Stimulated activated CD8-positive, alpha-beta memory T cell treated with anti-CD3 and anti-CD28 coated beads, Interleukin-15, amount 100 ng/mL, for 4 hours (primary cell): ENCODE measurements around the gene SPRY4.
"Not testable (repeated sequence)": the region's sequence is repeated elsewhere in the genome, so short reads cannot be mapped to it uniquely, and the experiment has no call there.

Experiments used
- DNase-seq, 2 donors: peaks; one replicate each; pipeline ENCODE4 v3.0.0-alpha.2; 2020; ENCODE audit warnings: low read depth in 2 of 2

SPRY4 gene

GRCh38 chr5:142334538-142334937, 9.7 kb upstream of the SPRY4 start:
- DNase-seq = no peak

GRCh38 chr5:142333749-142334148, 8.9 kb upstream of the SPRY4 start:
- not testable (repeated sequence) for DNase-seq

GRCh38 chr5:142330444-142330843, 5.6 kb upstream of the SPRY4 start:
- DNase-seq = no peak

DNA sequence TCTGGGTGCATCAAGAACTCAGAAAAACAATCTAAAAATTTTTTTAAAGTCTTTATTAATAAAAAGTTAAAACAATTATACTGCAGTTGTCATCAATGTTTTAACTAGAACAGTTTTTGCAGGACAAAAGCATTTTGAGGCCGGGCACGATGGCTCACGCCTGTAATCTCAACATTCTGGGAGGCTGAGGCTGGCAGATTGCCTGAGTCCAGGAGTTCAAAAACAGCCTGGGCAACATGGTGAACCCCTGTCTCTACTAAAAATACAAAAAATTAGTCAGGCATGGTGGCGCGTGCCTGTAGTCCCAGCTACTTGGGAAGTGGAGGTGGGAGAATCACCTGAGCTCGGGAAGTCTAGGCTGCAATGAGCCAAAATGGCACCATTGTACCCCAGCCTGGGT, 5.2 kb upstream of the SPRY4 start:
- DNase-seq = no peak

- no peak for DNase-seq
Observed at GRCh38 chr5:142327111-142327842, 2.5 kb upstream of the SPRY4 start.

- no peak for DNase-seq
Observed at GRCh38 chr5:142326480-142326938, 1.7 kb upstream of the SPRY4 start.

DNA sequence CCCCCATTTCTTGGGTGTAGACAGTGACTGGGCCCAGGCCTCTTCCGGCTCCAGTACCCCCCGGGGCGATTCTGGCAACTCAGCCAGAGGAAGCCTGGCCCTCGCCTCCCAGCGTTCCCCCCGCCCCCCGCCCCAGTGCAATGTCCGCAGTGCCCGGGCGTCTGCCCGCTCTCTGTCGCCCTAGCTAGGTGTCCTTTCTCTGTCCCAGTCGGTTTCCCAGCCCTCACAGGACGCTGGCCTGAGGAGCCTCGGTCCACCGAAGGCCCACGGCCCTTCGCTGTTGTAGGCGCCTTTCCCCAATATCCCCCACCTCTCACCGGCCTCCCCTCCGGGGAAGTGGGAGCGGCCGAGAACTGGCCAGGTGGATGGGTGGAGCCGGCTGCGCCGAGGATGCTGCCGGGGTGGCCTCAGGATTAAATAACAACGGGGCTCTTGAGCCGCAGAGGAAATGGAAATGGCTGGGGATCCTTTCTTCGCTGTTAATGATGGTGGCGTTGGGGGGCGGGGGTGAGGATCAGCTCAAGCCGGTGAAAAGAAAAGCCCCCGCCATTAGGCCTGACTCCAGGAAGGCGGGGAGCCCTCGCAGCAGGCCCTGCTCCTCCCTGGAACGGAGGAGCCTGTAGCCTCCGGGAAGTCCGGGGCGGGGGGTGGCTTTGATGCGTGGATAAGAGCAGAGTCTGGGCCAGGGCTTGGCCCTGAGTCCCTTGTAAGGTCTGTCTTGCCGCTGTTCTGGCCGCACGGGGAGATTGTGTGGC, 1.1 kb upstream of the SPRY4 start:
- DNase-seq = no peak

DNA sequence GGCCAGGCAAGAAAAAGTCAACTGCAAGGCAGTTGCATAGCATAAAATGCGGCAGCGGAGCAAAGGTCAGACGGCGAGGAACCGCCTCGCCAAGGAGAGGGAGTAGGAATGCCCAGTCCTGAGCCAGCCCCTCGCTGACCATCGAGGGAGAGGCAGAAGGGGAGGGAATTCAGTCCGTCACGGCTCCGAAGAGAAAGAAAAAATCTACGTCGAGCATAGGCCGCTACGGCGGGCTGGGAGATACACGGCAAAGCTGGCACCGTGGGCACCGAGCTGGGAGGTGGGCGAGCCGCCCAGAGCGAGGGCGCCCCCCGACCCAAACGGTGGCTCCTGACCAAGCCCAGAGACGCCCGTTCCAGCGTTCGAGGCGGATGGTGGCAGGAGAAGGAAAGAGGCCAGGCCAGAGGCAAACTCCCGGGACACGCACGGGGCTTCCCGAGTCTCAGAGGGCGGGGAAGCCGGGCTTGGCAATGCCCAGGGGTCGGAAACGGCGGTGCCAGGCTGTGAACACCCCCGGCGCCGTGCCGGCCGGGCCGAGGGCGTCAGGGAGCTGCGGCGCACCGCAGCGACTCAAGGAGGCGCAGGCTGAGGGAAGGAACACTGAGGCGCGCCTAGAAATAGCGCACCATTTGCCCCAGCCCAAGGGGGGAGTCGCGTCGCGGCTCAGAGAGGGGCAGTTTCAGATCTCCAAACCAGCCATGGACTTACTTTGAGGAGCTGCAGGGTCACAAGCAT, 518 bp downstream of the SPRY4 start:
- DNase-seq = peak; percentile 7 to 17

DNA sequence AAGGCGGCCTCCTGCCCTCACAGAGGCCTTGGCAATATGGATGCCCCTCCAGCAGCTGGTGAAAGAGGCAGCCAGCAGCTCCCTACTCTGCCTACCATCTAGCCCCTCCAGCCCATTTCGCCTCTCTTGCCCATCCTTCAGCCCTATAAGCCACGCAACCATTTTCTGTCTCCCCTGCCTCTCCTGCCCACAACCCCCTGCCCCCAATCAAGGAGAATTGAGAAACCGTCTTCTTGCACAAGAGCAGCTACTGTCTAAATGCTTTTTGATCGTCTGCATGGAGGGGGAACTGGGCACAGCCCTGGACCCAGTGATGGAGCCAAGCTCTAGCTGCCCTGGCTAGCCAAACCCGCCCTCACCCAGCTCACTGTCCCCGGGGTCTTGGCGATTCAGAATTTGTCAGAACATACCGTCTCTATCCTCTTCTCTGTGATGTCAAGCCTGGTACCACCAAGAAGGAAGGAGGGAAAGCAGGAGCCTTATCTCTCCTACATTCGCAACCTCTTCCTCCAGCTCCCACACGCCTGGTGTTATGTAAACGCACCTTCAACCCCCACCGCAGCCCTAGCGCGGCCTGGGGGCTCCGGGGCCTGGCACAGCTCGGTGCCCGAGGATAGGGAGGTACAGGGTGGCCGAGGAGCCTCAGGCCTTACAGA, 1.2 kb downstream of the SPRY4 start:
- no peak for DNase-seq

GRCh38 chr5:142322747-142323479, 1.9 kb downstream of the SPRY4 start:
- no peak for DNase-seq

DNA sequence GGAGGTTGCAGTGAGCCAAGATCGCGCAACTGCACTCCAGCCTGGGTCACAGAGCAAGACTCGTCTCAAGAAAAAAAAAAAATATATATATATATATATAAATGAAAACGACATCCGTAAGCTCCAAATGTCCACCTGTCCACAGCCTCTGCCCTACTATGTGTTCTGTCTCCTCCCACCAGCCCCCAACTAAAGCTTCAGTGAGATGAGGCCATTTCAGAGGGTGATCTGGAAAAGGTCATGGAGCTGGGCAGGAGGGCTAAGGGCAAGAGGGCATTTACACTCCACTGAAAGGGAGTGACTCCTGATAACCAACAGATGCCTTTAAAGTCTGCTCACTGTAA, 2.4 kb downstream of the SPRY4 start:
- DNase-seq = no peak

- DNase-seq = no peak
Observed at GRCh38 chr5:142320851-142321560, 3.8 kb downstream of the SPRY4 start.

DNA sequence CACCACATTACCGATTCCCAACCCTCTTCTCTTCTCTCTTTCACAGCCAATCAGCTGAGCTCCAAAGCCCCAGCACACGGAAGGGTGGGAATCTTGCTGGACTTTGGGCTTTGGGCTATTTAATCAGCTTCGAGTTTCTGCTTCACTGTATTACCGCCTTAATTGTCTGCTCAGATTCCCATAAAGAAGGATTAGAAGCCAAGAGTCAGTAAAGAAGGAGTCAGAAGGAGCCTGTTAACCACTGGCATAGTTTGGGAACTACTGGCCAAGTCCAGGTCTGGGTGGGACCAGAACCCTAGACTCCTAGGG, 4.4 kb downstream of the SPRY4 start:
- no peak for DNase-seq

DNA sequence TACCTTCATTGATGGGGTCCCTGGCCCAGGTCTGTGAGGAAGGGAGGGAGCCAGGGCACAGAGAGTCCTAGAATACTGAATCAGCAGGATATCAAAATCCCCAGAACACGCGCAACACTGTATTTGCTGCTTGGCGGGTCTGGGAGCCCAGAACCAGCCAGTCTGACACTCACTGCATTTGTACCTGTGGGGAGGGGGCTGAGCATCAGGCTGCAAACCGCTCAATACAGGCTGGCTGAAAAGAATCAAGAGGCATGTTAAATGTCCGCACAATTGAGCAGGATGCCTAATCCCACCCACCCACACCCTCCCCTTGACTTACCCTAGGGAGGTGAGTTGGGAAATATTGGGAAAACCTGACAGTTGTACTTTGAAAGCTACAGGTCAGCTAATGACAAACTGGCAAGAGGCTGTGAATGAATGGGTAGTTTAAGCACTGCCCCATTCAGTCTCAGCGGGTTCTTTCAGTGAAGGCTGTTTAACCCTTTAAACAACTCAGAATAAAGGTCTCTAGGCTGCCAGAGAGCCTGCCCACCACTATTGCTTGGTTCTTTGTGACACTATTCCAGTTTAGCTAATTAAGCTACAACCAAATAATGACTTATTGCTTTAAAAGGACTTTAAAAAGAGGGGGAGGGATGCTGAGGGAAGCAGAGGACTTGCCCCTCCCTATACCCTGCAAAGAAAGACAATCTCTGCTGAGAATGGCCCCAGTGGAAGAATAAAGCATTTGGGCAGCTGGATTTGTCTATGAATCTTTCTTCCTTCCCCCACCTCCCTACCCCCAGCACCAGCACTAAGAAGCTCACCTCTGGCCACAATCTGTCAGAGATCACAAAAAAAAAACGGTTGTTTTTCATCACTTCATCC, 5.0 kb downstream of the SPRY4 start:
- DNase-seq = no peak

DNA sequence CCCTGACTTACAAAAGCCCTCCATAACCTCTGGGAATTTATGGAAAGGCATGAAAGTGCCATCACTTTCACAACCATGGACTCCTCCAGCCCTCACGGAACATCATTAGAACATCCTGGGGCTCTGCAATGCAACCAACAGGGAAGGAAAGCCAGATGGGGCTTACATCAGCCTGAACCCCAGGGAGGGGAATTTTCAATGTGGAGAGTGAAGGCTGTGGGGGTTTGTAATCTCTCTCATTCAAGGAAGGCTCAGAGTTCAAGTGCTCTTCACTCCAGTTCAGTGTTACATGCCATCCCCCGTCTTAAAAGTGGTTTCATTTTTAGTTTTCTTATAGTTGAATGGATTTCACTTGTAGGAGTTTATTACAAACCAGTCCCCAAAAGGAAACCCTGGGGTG, 5.7 kb downstream of the SPRY4 start:
- DNase-seq = no peak

DNA sequence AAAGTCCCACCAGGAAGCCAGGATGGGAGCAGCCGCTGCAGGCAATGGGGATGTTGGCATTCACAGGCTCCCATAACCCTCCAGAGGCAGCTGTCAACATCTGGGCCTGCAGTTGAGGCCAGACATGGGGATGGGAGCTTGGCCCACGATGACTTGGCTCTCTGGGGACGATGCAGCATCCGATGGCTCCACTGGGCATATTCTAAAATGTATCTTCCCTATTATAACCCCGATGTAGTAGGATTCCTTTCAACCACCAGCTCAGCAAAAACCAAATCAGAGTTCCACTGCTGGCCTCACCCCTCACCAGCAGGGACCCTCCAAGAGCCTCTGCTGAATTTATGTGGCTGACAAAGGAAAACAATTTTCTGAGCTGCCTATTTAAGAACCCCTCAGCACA, 7.1 kb downstream of the SPRY4 start:
- no peak for DNase-seq

DNA sequence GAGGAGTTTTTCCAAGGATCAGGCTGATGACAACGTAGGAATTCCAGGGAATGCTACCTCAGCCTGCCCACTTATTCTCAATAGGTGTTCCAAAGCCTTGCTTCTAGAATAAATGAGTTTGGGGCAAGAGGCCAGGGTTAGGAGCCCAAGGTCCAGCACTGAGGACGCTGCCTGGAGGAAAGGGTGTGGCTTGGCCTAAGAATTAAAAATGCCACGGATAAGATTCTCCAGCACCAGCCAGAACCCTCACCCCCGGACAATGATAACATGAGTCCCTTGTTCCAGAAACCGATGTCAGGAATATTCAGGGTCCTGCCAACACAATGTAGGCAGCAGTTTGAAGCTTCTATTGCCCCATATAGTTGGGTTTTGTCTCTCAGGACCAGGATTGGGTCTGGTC, 7.6 kb downstream of the SPRY4 start:
- no peak for DNase-seq

DNA sequence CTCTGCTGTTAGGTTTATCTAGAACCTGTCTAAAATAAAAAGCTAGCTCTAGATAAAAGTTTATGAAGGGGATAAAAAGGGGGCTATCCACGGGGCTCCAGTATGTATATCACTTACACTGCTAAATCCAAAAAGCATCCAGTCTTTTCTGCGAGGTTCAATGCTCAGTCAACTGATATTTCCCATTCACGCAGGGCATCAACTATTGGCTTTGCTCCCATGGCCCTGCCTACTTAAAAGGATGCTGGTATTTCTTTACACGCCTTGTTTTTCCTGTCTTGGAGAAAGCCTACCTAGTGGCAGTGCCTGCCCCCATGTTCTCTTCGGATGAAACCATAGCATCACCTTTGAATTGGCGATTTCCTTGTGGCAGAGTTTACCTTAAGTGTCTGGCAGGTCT, 8.1 kb downstream of the SPRY4 start:
- DNase-seq = no peak

GRCh38 chr5:142316051-142316450, 8.8 kb downstream of the SPRY4 start:
- DNase-seq = no peak
